DND-41 (cell line): Measurements from ENCODE around the gene SCN5A.

ENCODE experiments used
- ATAC-seq: fragments of 200-7000 bp; cut with Tn5 transposase; 3 replicates; pipeline ENCODE4 v1.9.1; 2021; ENCODE audit warnings: low read depth; ENCODE audit not compliant: insufficient read depth
- DNase-seq: peaks from one replicate; pipeline ENCODE4 v3.0.0-alpha.2; 2020
- H2AFZ ChIP-seq: 2 replicates; pipeline ENCODE4 v1.6.0; 2012; ENCODE audit warnings: low read depth, low read length
- H3K27ac ChIP-seq: 2 replicates; pipeline ENCODE4 v1.5.1; 2012; ENCODE audit warnings: low read length, inconsistent platforms
- H3K27me3 ChIP-seq: fragments of 200-600 bp; sonication (generic); 2 replicates; pipeline ENCODE4 v1.6.0; 2012; ENCODE audit warnings: low read length, mild to moderate bottlenecking, inconsistent platforms; ENCODE audit not compliant: insufficient read depth, poor library complexity
- H3K36me3 ChIP-seq: 2 replicates; pipeline ENCODE4 v1.5.1; 2012; ENCODE audit warnings: low read length, inconsistent platforms; ENCODE audit not compliant: insufficient read depth
- H3K4me1 ChIP-seq: 2 replicates; pipeline ENCODE4 v1.5.1; 2012; ENCODE audit warnings: mild to moderate bottlenecking, low read length; ENCODE audit not compliant: insufficient read depth
- H3K4me2 ChIP-seq: 2 replicates; pipeline ENCODE4 v1.6.0; 2012; ENCODE audit warnings: mild to moderate bottlenecking, moderate library complexity, low read length, inconsistent platforms; ENCODE audit not compliant: insufficient read depth
- H3K4me3 ChIP-seq, 2 experiments: fragments of 200-600 bp in 1 of 2; shearing (Covaris generic) in 1 of 2; 2 replicates each; pipeline ENCODE4 v1.5.1; 2012 to 2016; ENCODE audit warnings: inconsistent platforms in 2 of 2, low read length in 2 of 2, mild to moderate bottlenecking in 2 of 2, low read depth in 1 of 2, moderate library complexity in 1 of 2
- H3K79me2 ChIP-seq: 2 replicates; pipeline ENCODE4 v1.6.0; 2012; ENCODE audit warnings: low read length, inconsistent platforms; ENCODE audit not compliant: insufficient read depth
- H3K9ac ChIP-seq: 2 replicates; pipeline ENCODE4 v1.6.0; 2012; ENCODE audit warnings: low read depth, mild to moderate bottlenecking, inconsistent platforms, low read length, moderate library complexity
- H3K9me3 ChIP-seq: 2 replicates; pipeline ENCODE4 v1.5.1; 2012; ENCODE audit warnings: low read length, moderate library complexity, mild to moderate bottlenecking, inconsistent platforms; ENCODE audit not compliant: insufficient read depth, severe bottlenecking
- H4K20me1 ChIP-seq: 2 replicates; pipeline ENCODE4 v1.6.0; 2012; ENCODE audit warnings: low read length; ENCODE audit not compliant: insufficient read depth
- CTCF ChIP-seq: IDR thresholded peaks from 2 replicates; pipeline ENCODE4 v1.5.1; 2012; ENCODE audit warnings: borderline replicate concordance, low read length, moderate library complexity, mild to moderate bottlenecking; ENCODE audit not compliant: poor library complexity, severe bottlenecking; ENCODE audit errors: extremely low read depth
- EZH2 ChIP-seq: IDR thresholded peaks from 3 replicates; pipeline ENCODE4 v1.6.1; 2012; ENCODE audit warnings: borderline replicate concordance, low read depth, mild to moderate bottlenecking, moderate library complexity, low read length, inconsistent platforms; ENCODE audit not compliant: severe bottlenecking

The SCN5A gene

DNA sequence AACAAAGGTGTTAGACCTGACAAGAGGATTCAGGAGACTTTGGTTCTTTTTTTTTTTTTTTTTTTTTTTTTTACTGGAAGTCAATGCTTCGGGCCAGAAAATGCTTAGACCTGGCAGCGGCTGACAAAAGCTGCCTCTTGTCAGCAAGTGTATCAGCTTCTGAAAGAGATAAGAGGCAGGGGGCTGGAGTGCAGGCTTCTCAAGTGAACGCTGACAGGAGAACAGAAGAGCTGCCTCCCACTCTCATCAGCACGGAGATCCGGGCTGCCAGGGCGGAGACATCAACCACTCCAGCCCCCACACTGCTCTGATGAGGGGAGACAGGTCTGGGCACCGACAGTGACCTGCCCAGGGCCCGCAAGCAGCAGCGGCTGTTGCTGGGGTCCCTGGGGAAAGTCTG lies 9.4 kb upstream of the SCN5A start:
- H3K4me2 ChIP-seq = no peak overlapping the region
- H3K4me3 ChIP-seq = no peak overlapping the region
- H3K36me3 ChIP-seq = no peaks in the 10 kb centered on the region
- H3K27me3 ChIP-seq = peaks cover 21% of the 10 kb centered on the region
- no peak overlapping the region for H3K9ac ChIP-seq
- ATAC-seq (no peak), DNase-seq (no peak)
- H4K20me1 ChIP-seq = no peaks in the 10 kb centered on the region
- no peak for TF ChIP-seq CTCF
- TF ChIP-seq EZH2 = no peak
- H3K27ac ChIP-seq = no peak overlapping the region
- H3K4me1 ChIP-seq = no peaks in the 10 kb centered on the region
- H3K9me3 ChIP-seq = peaks cover 3% of the 10 kb centered on the region
- H3K79me2 ChIP-seq = no peaks in the 10 kb centered on the region
- no peak overlapping the region for H2AFZ ChIP-seq

- ATAC-seq (no peak), DNase-seq (no peak)
- H3K27ac ChIP-seq = no peak overlapping the region
- no peaks in the 10 kb centered on the region for H3K4me1 ChIP-seq
- H3K4me3 ChIP-seq = no peak overlapping the region
- H3K36me3 ChIP-seq = no peaks in the 10 kb centered on the region
- H3K79me2 ChIP-seq = no peaks in the 10 kb centered on the region
- peaks cover 29% of the 10 kb centered on the region for H3K27me3 ChIP-seq
- H3K9me3 ChIP-seq = peaks cover 3% of the 10 kb centered on the region
- TF ChIP-seq CTCF = no peak
- no peak for TF ChIP-seq EZH2
- H3K9ac ChIP-seq = no peak overlapping the region
- no peak overlapping the region for H3K4me2 ChIP-seq
- no peak overlapping the region for H2AFZ ChIP-seq
- no peaks in the 10 kb centered on the region for H4K20me1 ChIP-seq
Measured at GRCh38 chr3:38657369-38657768, 7.9 kb upstream of the SCN5A start.

DNA sequence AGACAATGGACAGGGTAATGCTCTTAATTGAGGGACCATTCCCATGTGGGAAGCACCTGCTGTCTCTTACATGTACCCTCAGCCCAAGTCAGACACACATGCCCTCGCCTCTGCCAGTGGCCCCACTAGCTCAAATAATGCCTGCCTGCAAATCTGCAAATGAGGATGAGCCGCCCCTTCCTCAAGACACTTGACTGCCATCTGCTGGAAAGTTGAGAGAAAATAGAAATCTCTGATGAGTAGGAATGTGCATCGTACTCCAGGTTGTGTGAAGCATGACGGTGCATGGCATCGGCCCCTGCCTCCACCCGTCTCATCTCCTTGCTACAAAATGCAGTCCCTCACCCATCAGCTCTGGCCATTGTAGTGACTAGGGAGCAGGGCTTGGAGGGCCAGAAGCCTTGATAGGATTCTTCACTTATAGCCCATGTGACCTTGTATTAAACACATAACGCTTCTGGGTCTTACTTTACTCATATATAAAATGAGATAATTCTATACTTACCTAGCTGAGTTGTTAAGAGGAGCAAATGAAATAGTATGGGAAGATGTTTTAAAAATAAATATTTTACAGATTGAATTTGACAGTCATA lies 6.3 kb upstream of the SCN5A start:
- H3K36me3 ChIP-seq = no peaks in the 10 kb centered on the region
- no peak overlapping the region for H2AFZ ChIP-seq
- H3K27me3 ChIP-seq = peaks cover 33% of the 10 kb centered on the region
- TF ChIP-seq EZH2 (no peak), CTCF (peak; percentile 79)
- no peaks in the 10 kb centered on the region for H4K20me1 ChIP-seq
- no peaks in the 10 kb centered on the region for H3K9me3 ChIP-seq
- H3K4me1 ChIP-seq = no peaks in the 10 kb centered on the region
- no peaks in the 10 kb centered on the region for H3K79me2 ChIP-seq
- ATAC-seq (peak; percentile 82), DNase-seq (peak; percentile 38)
- H3K4me2 ChIP-seq = no peak overlapping the region
- H3K27ac ChIP-seq = no peak overlapping the region
- H3K4me3 ChIP-seq = no peak overlapping the region
- H3K9ac ChIP-seq = no peak overlapping the region
